MM.1S (cell line): ENCODE results near the gene PAK4.

ENCODE experiments used
- DNase-seq: peaks from one replicate; pipeline ENCODE4 v3.0.0-alpha.2; 2015
- H2AFZ ChIP-seq: fragments of 300-600 bp; sonication (generic); 2 replicates; pipeline ENCODE4 v1.6.0; 2016; ENCODE audit warnings: antibody characterized with exemption, low read length
- H3F3A ChIP-seq: fragments of 300-600 bp; sonication (generic); 2 replicates; pipeline ENCODE4 v1.6.1; 2016; ENCODE audit warnings: mild to moderate bottlenecking, antibody characterized with exemption, low read length, moderate library complexity, mixed read lengths; ENCODE audit not compliant: insufficient read depth
- H3K27ac ChIP-seq: fragments of 300-600 bp; sonication (generic); 2 replicates; pipeline ENCODE4 v1.5.1; 2016; ENCODE audit warnings: mild to moderate bottlenecking, low read length
- H3K27me3 ChIP-seq: fragments of 300-600 bp; sonication (generic); replicated peaks from 2 replicates; pipeline ENCODE4 v1.6.0; 2016; ENCODE audit warnings: low read length; ENCODE audit not compliant: insufficient read depth
- H3K36me3 ChIP-seq: fragments of 300-600 bp; sonication (generic); replicated peaks from 2 replicates; pipeline ENCODE4 v1.6.1; 2016; ENCODE audit warnings: mild to moderate bottlenecking, low read length, mixed read lengths; ENCODE audit not compliant: insufficient read depth
- H3K4me1 ChIP-seq: fragments of 300-600 bp; sonication (generic); 2 replicates; pipeline ENCODE4 v1.6.1; 2016; ENCODE audit warnings: low read length, mixed read lengths
- H3K4me2 ChIP-seq: fragments of 300-600 bp; sonication (generic); 2 replicates; pipeline ENCODE4 v1.6.0; 2016; ENCODE audit warnings: low read depth, low read length
- H3K4me3 ChIP-seq: fragments of 300-600 bp; sonication (generic); 2 replicates; pipeline ENCODE4 v1.5.1; 2016; ENCODE audit warnings: low read length, mixed read lengths
- H3K79me2 ChIP-seq: fragments of 300-600 bp; sonication (generic); 2 replicates; pipeline ENCODE4 v1.6.1; 2016; ENCODE audit warnings: mixed run types, low read length, mixed read lengths
- H3K9ac ChIP-seq: fragments of 300-600 bp; sonication (generic); 2 replicates; pipeline ENCODE4 v1.6.1; 2016; ENCODE audit warnings: low read length, mixed read lengths
- H3K9me2 ChIP-seq: fragments of 300-600 bp; sonication (generic); replicated peaks from 2 replicates; pipeline ENCODE4 v1.6.1; 2016; ENCODE audit warnings: mild to moderate bottlenecking, low read length, mixed read lengths; ENCODE audit not compliant: insufficient read depth
- H3K9me3 ChIP-seq: fragments of 300-600 bp; sonication (generic); replicated peaks from 2 replicates; pipeline ENCODE4 v1.6.1; 2016; ENCODE audit warnings: mild to moderate bottlenecking, low read length, mixed read lengths; ENCODE audit not compliant: insufficient read depth
- H4K20me1 ChIP-seq: fragments of 300-600 bp; sonication (generic); 2 replicates; pipeline ENCODE4 v1.6.1; 2016; ENCODE audit warnings: mild to moderate bottlenecking, low read length, moderate library complexity, mixed read lengths; ENCODE audit not compliant: insufficient read depth
- EZH2 ChIP-seq: fragments of 300-600 bp; sonication (generic); optimal IDR thresholded peaks from 2 replicates; pipeline ENCODE3; 2017; ENCODE audit warnings: low read depth, mild to moderate bottlenecking, antibody characterized with exemption, low read length, mixed read lengths
- EZH2phosphoT487 ChIP-seq: fragments of 300-600 bp; sonication (generic); IDR thresholded peaks from 2 replicates; pipeline ENCODE4 v1.6.1; 2018; ENCODE audit warnings: antibody characterized with exemption, low read length
- TF ChIP-seq, protein P1 (sequence below): fragments of 300-600 bp; sonication (generic); IDR thresholded peaks from 2 replicates; pipeline ENCODE4 v1.5.1; 2016; ENCODE audit warnings: antibody characterized with exemption, low read length, mixed read lengths

The PAK4 gene

DNA sequence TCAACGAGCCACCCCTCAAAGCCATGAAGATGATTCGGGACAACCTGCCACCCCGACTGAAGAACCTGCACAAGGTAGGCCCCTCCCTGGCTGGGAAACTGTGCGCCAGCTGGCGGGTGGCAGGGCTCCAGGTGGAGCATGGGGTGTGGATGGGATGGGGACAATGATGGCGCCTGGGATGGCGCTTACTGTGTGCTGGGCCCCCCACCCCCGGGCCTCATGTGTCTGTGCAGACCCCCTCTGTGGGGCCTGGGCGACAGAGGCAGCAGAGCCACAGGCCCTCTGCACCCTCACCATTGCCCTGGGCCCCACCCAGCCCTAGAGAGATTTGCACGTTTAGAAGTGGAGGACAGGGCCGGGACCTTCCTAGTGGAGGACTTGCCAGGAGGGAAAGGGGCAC, 52.1 kb downstream of the PAK4 start:
- H3K9me2 ChIP-seq, result no peaks in the 10 kb centered on the region
- TF ChIP-seq EZH2phosphoT487 (no peak), EZH2 (no peak)
- TF ChIP-seq, protein P1, sequence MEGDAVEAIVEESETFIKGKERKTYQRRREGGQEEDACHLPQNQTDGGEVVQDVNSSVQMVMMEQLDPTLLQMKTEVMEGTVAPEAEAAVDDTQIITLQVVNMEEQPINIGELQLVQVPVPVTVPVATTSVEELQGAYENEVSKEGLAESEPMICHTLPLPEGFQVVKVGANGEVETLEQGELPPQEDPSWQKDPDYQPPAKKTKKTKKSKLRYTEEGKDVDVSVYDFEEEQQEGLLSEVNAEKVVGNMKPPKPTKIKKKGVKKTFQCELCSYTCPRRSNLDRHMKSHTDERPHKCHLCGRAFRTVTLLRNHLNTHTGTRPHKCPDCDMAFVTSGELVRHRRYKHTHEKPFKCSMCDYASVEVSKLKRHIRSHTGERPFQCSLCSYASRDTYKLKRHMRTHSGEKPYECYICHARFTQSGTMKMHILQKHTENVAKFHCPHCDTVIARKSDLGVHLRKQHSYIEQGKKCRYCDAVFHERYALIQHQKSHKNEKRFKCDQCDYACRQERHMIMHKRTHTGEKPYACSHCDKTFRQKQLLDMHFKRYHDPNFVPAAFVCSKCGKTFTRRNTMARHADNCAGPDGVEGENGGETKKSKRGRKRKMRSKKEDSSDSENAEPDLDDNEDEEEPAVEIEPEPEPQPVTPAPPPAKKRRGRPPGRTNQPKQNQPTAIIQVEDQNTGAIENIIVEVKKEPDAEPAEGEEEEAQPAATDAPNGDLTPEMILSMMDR, result no peak
- DNase-seq, result no peak
- no peak overlapping the region for H3K27ac ChIP-seq
- no peaks in the 10 kb centered on the region for H3K36me3 ChIP-seq
- H3K4me2 ChIP-seq, result no peak overlapping the region
- H3K79me2 ChIP-seq, result no peaks in the 10 kb centered on the region
- H3K4me3 ChIP-seq, result no peak overlapping the region
- H3K4me1 ChIP-seq, result no peaks in the 10 kb centered on the region
- H3K9ac ChIP-seq, result no peak overlapping the region
- no peaks in the 10 kb centered on the region for H4K20me1 ChIP-seq
- H3F3A ChIP-seq, result no peaks in the 10 kb centered on the region
- no peaks in the 10 kb centered on the region for H3K27me3 ChIP-seq
- no peaks in the 10 kb centered on the region for H3K9me3 ChIP-seq
- H2AFZ ChIP-seq, result no peak overlapping the region

DNA sequence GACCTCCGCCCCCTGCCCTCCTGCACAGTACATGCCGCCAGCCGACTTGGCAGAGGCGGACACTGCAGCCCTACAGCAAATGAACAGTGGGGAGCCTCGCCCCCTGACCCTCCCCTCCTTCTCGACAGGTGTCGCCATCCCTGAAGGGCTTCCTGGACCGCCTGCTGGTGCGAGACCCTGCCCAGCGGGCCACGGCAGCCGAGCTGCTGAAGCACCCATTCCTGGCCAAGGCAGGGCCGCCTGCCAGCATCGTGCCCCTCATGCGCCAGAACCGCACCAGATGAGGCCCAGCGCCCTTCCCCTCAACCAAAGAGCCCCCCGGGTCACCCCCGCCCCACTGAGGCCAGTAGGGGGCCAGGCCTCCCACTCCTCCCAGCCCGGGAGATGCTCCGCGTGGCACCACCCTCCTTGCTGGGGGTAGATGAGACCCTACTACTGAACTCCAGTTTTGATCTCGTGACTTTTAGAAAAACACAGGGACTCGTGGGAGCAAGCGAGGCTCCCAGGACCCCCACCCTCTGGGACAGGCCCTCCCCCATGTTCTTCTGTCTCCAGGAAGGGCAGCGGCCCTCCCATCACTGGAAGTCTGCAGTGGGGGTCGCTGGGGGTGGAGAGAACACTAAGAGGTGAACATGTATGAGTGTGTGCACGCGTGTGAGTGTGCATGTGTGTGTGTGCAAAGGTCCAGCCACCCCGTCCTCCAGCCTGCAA, 52.9 kb downstream of the PAK4 start:
- no peak overlapping the region for H3K4me3 ChIP-seq
- H3K27me3 ChIP-seq, result no peaks in the 10 kb centered on the region
- no peaks in the 10 kb centered on the region for H3K9me3 ChIP-seq
- no peaks in the 10 kb centered on the region for H3F3A ChIP-seq
- no peaks in the 10 kb centered on the region for H4K20me1 ChIP-seq
- no peak for DNase-seq
- no peak overlapping the region for H3K9ac ChIP-seq
- TF ChIP-seq EZH2, result no peak
- no peak overlapping the region for H3K4me2 ChIP-seq
- H3K4me1 ChIP-seq, result no peaks in the 10 kb centered on the region
- no peak overlapping the region for H3K27ac ChIP-seq
- no peaks in the 10 kb centered on the region for H3K9me2 ChIP-seq
- no peaks in the 10 kb centered on the region for H3K79me2 ChIP-seq
- no peaks in the 10 kb centered on the region for H3K36me3 ChIP-seq
- H2AFZ ChIP-seq, result no peak overlapping the region

DNA sequence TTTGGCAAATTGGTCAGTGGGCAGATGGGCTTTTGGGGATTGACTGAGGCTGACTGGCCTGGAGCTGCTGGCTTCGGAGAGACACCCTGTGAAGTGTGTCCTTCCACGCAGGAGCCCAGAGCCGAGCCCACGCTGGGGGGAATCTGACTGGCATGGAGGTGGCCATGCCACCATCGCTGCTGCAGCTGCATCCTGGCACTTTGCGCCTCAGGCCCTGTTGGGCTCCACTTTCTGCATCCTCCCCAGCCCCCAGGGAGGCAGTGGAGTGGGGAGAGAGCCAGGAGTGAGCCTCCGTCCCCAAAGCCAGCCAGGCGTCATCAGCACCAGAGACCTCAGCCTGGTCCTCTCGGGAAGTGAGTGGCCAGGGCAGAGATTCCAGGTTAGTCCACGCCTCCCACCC, 54.2 kb downstream of the PAK4 start:
- Histone ChIP-seq H3K36me3 (no peaks in the 10 kb centered on the region), H3K4me3 (no peak overlapping the region), H3K79me2 (no peaks in the 10 kb centered on the region), H3K9ac (no peak overlapping the region), H3K4me2 (no peak overlapping the region), H3K4me1 (no peaks in the 10 kb centered on the region), H3K27ac (no peak overlapping the region), H4K20me1 (no peaks in the 10 kb centered on the region), H3K9me3 (no peaks in the 10 kb centered on the region), H2AFZ (no peak overlapping the region), H3K27me3 (no peaks in the 10 kb centered on the region), H3K9me2 (no peaks in the 10 kb centered on the region), H3F3A (no peaks in the 10 kb centered on the region)
- TF ChIP-seq EZH2phosphoT487 (no peak), EZH2 (no peak)
- TF ChIP-seq, protein P1, result no peak
- DNase-seq, result no peak

DNA sequence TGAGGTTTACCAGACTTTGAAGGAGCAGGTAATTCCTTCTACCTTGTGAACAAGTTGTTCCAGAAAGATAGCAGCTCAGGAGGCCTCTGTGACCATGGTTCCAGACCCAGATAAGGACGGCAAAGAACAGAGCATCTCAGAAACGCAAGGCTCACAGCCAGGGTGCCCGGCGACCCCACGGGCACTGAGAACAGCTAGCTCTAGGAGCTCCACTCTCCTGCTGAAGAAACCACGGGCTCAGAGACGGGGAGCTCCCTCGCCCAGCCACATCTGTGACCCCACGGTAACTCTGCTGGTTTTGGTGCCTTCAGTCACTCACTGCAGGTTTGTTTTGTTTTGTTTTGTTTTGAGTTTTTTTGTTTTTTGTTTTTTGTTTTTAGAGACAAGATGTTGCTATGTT, 55.2 kb downstream of the PAK4 start:
- Histone ChIP-seq H3K9me2 (no peaks in the 10 kb centered on the region), H3K79me2 (no peaks in the 10 kb centered on the region), H3K27me3 (no peaks in the 10 kb centered on the region), H3F3A (no peaks in the 10 kb centered on the region), H3K36me3 (no peaks in the 10 kb centered on the region), H3K4me1 (no peaks in the 10 kb centered on the region), H3K4me3 (no peak overlapping the region), H3K9ac (no peak overlapping the region), H2AFZ (no peak overlapping the region), H3K27ac (no peak overlapping the region), H3K4me2 (no peak overlapping the region), H3K9me3 (no peaks in the 10 kb centered on the region), H4K20me1 (no peaks in the 10 kb centered on the region)
- no peak for DNase-seq
- no peak for TF ChIP-seq EZH2phosphoT487
